Measurements from ENCODE around the gene PLOD1.

GRCh38 chr1:11944358-11944931 is 9.9 kb downstream of the PLOD1 start:
- no peak for TF ChIP-seq CTCF (IDR thresholded peaks at IDR 0.05; ENCODE audit: poor library complexity, severe bottlenecking)
- peak; percentile 58 for TF ChIP-seq POLR2AphosphoS5 (IDR thresholded peaks at IDR 0.05)
- TF ChIP-seq EP300 (conservative IDR thresholded peaks at IDR 0.05; ENCODE audit: poor library complexity, severe bottlenecking), result peak; percentile 42
- TF ChIP-seq TAF1 (IDR thresholded peaks at IDR 0.05; ENCODE audit: low read depth), result no peak
